SK-N-MC (cell line): ENCODE measurements around the gene BABAM2.

Experiments used
- DNase-seq: peaks from one replicate; pipeline ENCODE4 v3.0.0-alpha.2; 2011; ENCODE audit warnings: low read depth, low spot score
- H3K27ac ChIP-seq: fragments of 200-600 bp; sonication (generic); 2 replicates; pipeline ENCODE4 v1.5.1; 2016; ENCODE audit warnings: mixed run types
- H3K36me3 ChIP-seq: fragments of 200-600 bp; sonication (generic); 2 replicates; pipeline ENCODE4 v1.6.1; 2017; ENCODE audit warnings: antibody characterized with exemption, low read length, mixed read lengths; ENCODE audit not compliant: insufficient read depth
- H3K4me3 ChIP-seq: fragments of 200-600 bp; sonication (generic); 2 replicates; pipeline ENCODE4 v1.5.1; 2016
- H3K9ac ChIP-seq: fragments of 200-600 bp; sonication (generic); 2 replicates; pipeline ENCODE4 v1.8.0; 2017; ENCODE audit warnings: mixed run types, mixed read lengths; ENCODE audit not compliant: insufficient read length
- H3K9me3 ChIP-seq: fragments of 200-600 bp; sonication (generic); 2 replicates; pipeline ENCODE4 v1.6.1; 2017; ENCODE audit warnings: low read depth, mild to moderate bottlenecking, antibody characterized with exemption, low read length, moderate library complexity, mixed read lengths
- EZH2 ChIP-seq: fragments of 200-600 bp; sonication (generic); IDR thresholded peaks from one replicate; pipeline ENCODE4 v1.6.1; 2017; ENCODE audit warnings: antibody characterized with exemption
- FOXP2 ChIP-seq: optimal IDR thresholded peaks from 2 replicates; pipeline ENCODE3; 2011; ENCODE audit warnings: mild to moderate bottlenecking, moderate library complexity; ENCODE audit not compliant: insufficient read depth; ENCODE audit errors: extremely low read length, control extremely low read depth
- POLR2AphosphoS5 ChIP-seq: IDR thresholded peaks from 2 replicates; pipeline ENCODE4 v1.6.1; 2012; ENCODE audit warnings: mild to moderate bottlenecking, low read depth, low read length, borderline replicate concordance

Gene BABAM2

DNA sequence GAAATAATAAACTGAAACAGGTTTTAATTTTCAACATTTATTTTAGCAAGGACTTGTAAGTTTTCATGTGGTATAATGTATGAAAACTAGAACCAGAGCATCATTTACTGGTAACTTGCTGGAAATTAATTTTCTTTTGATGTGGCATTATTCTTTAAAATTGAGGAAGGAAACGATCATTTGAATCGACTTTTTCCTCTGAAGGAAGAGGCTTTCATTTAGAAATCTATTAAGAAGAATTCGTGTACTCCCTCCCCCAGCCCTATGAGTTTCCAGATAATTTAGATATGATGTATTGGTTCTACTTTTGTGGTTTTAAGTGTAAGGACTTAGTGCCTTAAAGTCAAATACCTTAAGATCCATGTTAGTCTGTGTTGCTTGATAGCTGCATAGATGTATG lies 2.5 kb downstream of the BABAM2 start:
- DNase-seq = no peak
- Histone ChIP-seq H3K9ac (no peak overlapping the region), H3K9me3 (no peaks in the 10 kb centered on the region), H3K4me3 (no peak overlapping the region), H3K36me3 (peaks cover 11% of the 10 kb centered on the region; the same call in 1 of the 2 replicates), H3K27ac (no peak overlapping the region)
- no peak for TF ChIP-seq POLR2AphosphoS5
- TF ChIP-seq EZH2 = no peak
- TF ChIP-seq FOXP2 = no peak

DNA sequence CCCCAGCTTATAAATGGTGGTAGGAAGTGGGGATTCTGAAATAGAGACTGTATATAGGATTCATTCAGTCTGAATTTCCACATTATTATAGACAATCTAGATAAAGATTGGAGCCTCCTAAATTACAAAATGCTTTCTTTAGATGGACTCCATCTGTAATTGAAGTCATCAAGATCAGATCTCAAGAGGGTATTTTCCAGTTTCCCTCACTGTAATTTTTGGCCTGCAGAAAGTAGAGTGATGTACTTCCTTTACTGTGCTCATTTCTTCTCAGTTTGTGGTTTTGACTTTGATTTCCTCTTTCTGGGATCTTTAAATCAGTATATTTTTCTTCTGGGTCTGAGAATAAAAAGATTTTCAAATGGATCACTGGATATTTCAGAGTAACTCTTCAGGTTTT lies 7.2 kb downstream of the BABAM2 start:
- Histone ChIP-seq H3K9me3 (no peaks in the 10 kb centered on the region), H3K27ac (no peak overlapping the region), H3K4me3 (no peak overlapping the region), H3K9ac (no peak overlapping the region), H3K36me3 (peaks cover 17% of the 10 kb centered on the region; the same call in 1 of the 2 replicates)
- TF ChIP-seq EZH2 (no peak), POLR2AphosphoS5 (no peak), FOXP2 (no peak)
- DNase-seq = no peak

DNA sequence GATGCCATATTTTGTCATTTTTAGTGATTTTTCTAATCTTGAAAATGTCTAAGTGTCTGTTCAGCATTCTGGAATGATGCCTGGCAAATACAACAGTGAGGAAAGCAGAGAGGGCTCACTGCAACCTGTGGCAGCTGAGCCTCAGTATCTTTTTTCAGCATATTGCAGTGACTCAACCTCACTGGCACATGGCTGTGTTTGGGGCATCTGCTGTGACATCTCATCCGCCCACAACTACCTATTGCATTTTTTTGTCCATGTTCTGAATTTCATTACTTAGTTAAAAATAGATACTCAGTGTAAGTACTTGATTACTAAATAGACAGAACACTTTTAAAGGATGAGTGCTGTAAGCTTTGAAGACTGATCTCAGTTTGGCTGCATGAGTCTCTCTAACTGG lies 10.7 kb downstream of the BABAM2 start:
- no peak for TF ChIP-seq POLR2AphosphoS5
- TF ChIP-seq FOXP2 = no peak
- TF ChIP-seq EZH2 = no peak
- no peak overlapping the region for H3K27ac ChIP-seq
- H3K9ac ChIP-seq = no peak overlapping the region
- no peak overlapping the region for H3K4me3 ChIP-seq
- H3K9me3 ChIP-seq = no peaks in the 10 kb centered on the region
- no peak for DNase-seq
- peaks cover 14% of the 10 kb centered on the region; the same call in 1 of the 2 replicates for H3K36me3 ChIP-seq

DNA sequence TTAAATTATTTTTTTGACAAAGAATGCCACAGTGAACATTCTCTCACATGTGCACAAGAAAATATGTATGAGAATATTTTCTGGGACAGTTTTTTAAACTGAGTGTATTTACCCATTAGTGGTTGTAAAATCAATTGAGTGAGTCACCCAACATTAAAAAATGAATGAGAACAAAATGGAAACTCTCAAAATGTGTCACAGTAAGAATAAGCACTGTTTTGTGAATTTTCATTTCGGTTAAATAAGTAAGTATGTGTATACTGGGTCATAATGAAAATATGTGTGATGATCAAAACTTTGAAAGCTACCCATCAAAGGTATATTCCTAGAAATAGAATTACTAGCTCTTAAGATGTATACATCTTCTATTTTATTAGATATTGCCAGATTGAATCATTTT lies 11.6 kb downstream of the BABAM2 start:
- Histone ChIP-seq H3K36me3 (peaks cover 7% of the 10 kb centered on the region; the same call in 1 of the 2 replicates), H3K4me3 (no peak overlapping the region), H3K9ac (no peak overlapping the region), H3K9me3 (no peaks in the 10 kb centered on the region), H3K27ac (no peak overlapping the region)
- no peak for TF ChIP-seq EZH2
- no peak for TF ChIP-seq FOXP2
- TF ChIP-seq POLR2AphosphoS5 = no peak
- DNase-seq = no peak

DNA sequence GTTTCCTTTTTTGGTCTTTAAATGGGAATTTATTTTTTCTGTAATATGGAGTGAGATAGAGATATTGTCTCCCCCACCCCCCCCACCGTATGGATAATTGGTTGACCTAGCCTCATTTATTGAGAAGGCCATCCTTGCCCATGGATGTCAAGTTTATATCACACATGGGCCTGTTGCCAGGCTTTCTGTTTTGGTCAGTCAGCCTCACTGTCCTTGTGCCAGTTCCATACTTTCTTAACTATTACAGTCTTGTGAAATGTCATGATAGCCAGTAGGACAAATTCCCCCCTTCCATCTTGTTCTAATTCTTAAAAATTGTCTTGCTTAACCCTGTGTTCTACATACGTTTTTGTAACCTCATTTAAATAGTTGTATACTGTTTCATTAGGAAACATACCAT lies 12.5 kb downstream of the BABAM2 start:
- TF ChIP-seq EZH2 (no peak), POLR2AphosphoS5 (no peak), FOXP2 (no peak)
- Histone ChIP-seq H3K4me3 (no peak overlapping the region), H3K27ac (no peak overlapping the region)

DNA sequence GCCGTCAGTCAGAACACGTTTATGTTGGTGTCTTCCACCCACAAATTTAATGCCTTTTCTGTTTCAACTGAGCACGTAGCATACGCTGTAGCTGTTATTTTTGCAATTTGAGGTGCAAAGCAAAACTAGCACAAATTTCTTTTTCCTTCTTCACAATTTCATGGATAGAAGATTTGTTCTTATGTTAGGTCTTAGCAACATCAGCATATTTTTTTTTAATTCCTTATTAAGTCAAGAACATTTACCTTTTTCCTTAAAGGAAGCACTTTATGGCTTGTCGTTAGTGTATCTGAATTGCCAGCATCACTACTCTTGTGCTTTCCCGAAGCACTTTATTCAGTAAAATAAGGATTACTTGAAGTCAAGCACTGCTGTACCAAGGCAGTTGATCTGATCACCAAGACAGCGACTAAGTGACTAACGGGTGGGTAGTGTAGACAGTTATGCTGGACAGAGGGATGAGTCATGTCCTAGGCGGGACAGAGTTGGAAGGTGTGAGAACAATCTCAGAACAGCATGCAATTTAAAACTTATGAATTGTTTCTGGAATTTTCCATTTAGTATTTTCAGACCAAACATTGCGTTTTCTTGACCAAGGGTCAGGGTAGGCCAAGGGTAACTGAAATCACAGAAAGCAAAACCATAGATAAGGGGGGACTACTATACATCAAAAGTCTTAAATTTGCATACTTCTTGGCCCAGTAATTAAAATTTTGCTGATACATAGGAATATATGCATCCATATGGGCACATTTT lies 13.3 kb downstream of the BABAM2 start:
- Histone ChIP-seq H3K9me3 (no peaks in the 10 kb centered on the region), H3K4me3 (no peak overlapping the region), H3K36me3 (0 out of 2 replicates have a peak, but pooled peaks cover under 1% of the 10 kb centered on the region), H3K27ac (no peak overlapping the region), H3K9ac (no peak overlapping the region)
- no peak for TF ChIP-seq FOXP2
- no peak for TF ChIP-seq POLR2AphosphoS5
- no peak for TF ChIP-seq EZH2
- no peak for DNase-seq

More for the DNA sequence above, 12.5 kb downstream of the BABAM2 start:
- H3K9me3 ChIP-seq = no peaks in the 10 kb centered on the region
- no peak overlapping the region for H3K9ac ChIP-seq
- H3K36me3 ChIP-seq = peaks cover 7% of the 10 kb centered on the region; the same call in 1 of the 2 replicates
- DNase-seq = no peak

DNA sequence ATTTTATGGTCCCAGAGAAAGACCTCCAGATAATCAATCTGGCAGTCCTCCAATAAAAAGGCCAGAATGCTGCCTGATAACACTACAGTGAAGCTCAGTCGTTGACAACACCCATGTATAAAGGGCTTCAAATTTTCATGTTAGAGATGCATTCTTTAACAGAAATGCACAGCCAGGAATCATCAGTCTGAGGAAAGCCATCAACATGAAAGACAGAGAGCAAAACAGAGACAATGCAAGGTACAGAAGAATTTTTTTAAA lies 13.8 kb downstream of the BABAM2 start:
- Histone ChIP-seq H3K4me3 (no peak overlapping the region), H3K9ac (no peak overlapping the region), H3K27ac (no peak overlapping the region), H3K9me3 (no peaks in the 10 kb centered on the region), H3K36me3 (no peaks in the 10 kb centered on the region)
- no peak for DNase-seq
- TF ChIP-seq FOXP2 = no peak
- TF ChIP-seq EZH2 = no peak
- TF ChIP-seq POLR2AphosphoS5 = no peak

DNA sequence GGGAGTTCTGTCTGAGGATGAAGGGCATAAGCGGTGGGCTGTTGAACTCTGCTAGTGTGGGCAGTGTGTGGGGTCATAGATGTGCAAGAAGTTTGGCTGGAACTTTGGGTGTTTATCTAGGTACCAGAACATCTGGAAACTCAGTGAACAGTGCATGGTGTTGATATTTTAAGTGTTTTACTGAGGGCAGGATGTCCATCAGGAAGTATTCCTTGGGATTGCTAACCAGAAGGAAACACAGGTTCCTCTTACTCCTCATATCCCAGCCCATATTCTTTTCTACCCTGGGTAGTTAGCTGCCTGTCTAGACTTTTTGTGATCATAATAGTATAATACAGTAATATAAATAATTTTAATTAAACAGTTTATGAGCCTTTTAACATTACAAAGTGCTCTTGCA lies 15.5 kb downstream of the BABAM2 start:
- DNase-seq = no peak
- TF ChIP-seq POLR2AphosphoS5 (no peak), FOXP2 (no peak), EZH2 (no peak)
- Histone ChIP-seq H3K36me3 (no peaks in the 10 kb centered on the region), H3K9ac (no peak overlapping the region), H3K27ac (no peak overlapping the region), H3K9me3 (no peaks in the 10 kb centered on the region), H3K4me3 (no peak overlapping the region)

DNA sequence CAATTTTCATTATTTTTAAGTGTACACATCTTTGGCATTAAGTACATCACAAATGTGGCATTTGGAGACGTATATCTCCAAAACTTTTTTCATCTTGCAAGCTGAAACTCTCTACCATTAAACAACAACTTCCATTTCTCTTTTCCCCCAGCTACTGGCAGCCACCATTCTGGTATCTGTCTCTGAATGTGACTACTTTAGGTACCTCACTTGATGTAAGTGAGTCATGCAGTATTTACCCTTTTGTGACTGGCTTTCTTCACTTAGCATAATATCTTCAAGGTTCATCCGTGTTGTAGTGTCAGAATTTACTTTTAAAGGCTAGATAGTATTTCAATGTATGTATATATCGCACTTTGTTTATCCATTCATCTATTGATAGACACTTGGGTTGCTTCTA lies 17.0 kb downstream of the BABAM2 start:
- Histone ChIP-seq H3K4me3 (no peak overlapping the region), H3K27ac (no peak overlapping the region), H3K9ac (no peak overlapping the region), H3K9me3 (no peaks in the 10 kb centered on the region), H3K36me3 (no peaks in the 10 kb centered on the region)
- DNase-seq = no peak
- TF ChIP-seq POLR2AphosphoS5 (no peak), FOXP2 (no peak), EZH2 (no peak)
